ENCODE measurements around the gene SUSD3.

Gene SUSD3

DNA sequence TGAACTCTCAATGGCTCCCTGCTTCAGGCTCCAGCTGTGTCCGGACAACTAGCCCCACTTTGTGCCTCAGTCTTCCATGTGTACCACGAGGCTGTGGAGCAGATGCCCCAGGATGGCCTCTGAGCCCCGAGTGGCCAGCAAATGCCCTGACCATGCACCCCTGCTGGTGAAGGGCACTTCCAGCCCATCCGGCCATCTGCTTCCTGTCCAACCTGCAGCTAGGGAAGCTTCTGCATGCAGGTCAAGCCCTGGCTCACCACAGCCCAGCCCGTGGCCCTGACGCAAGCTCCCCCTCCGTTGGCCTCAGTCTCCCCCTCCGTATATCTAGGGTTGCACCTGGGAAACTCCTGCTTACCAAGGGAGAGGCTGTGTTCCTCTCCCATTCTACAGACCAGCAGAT lies 70.8 kb downstream of the SUSD3 start:
- TF ChIP-seq, protein P1, sequence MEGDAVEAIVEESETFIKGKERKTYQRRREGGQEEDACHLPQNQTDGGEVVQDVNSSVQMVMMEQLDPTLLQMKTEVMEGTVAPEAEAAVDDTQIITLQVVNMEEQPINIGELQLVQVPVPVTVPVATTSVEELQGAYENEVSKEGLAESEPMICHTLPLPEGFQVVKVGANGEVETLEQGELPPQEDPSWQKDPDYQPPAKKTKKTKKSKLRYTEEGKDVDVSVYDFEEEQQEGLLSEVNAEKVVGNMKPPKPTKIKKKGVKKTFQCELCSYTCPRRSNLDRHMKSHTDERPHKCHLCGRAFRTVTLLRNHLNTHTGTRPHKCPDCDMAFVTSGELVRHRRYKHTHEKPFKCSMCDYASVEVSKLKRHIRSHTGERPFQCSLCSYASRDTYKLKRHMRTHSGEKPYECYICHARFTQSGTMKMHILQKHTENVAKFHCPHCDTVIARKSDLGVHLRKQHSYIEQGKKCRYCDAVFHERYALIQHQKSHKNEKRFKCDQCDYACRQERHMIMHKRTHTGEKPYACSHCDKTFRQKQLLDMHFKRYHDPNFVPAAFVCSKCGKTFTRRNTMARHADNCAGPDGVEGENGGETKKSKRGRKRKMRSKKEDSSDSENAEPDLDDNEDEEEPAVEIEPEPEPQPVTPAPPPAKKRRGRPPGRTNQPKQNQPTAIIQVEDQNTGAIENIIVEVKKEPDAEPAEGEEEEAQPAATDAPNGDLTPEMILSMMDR (IDR thresholded peaks at IDR 0.05; ENCODE audit: low read depth, low read length), result no peak
- no peak overlapping the region for H3K4me3 ChIP-seq (ENCODE audit: low read depth, low read length)

DNA sequence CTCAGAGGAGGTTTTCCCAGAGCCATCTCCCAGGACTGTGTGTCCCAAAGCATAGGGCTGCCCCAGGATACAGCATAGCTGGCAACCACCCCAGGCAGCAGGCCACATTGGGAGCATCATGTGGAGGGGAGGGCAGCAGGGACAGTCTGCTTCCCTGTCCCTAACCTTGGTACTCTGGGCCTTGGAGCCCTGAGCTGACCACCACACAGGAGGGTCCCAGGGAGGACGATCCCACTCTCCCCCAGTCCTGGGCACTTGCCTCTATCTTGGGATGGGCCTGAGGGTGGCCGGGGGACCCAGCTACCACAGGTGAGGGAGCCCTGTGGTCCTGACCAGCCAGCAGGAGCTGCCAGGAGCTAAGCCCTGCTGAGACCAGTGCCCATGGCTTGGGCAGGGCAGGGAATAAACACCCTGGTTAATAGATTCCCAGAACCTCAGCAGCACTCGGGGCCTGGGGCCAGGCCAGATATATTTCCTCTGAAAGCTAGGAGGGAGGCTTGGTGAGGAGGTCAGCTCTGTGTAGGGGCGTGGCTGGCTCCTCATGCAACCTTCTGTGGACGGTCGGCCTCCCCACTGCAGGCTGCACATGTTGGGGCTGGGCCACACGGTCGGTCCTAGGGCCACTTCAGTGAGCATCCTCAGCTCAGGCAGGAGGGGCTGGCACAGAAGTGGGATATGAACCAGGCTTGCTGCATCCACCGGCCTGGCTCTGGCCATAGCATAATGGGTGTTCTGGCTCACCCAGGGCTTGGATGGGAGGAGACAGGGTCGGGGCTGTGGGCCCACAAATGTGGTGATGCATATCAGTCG lies 71.4 kb downstream of the SUSD3 start:
- TF ChIP-seq, protein P1 (IDR thresholded peaks at IDR 0.05; ENCODE audit: low read depth, low read length), result no peak
- no peak overlapping the region for H3K4me3 ChIP-seq (ENCODE audit: low read depth, low read length)

DNA sequence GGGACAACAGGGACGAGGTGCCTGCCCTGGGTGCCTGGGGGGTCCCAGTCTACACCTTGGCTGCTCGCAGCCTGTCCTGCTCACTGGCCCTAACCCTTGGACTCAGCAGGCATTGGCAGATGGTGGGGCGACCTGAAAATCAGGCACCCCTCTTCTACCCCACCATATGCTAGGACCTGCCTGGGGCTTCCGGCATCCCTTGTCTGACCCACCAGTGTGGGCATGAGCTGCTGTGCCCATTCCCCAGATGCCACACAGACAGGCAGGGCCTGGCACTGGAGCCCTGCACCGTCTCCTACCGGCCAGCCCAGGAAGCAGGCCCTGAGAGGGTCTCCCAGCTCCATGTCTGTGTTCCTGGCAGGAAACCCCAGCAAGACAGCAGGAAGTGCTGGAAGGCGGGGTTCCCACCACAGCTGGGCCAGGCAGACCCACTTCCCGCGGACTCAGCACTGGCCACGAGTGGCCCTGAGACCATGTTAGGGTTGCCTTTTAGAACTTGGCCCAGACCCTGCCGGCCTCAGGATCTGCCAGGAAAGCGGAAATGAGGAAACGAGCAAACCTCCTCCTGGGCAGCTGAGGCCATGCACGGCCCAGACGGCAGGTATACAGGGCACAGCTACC lies 72.5 kb downstream of the SUSD3 start:
- H3K4me3 ChIP-seq (ENCODE audit: low read depth, low read length), result no peak overlapping the region
- TF ChIP-seq, protein P1 (IDR thresholded peaks at IDR 0.05; ENCODE audit: low read depth, low read length), result no peak

DNA sequence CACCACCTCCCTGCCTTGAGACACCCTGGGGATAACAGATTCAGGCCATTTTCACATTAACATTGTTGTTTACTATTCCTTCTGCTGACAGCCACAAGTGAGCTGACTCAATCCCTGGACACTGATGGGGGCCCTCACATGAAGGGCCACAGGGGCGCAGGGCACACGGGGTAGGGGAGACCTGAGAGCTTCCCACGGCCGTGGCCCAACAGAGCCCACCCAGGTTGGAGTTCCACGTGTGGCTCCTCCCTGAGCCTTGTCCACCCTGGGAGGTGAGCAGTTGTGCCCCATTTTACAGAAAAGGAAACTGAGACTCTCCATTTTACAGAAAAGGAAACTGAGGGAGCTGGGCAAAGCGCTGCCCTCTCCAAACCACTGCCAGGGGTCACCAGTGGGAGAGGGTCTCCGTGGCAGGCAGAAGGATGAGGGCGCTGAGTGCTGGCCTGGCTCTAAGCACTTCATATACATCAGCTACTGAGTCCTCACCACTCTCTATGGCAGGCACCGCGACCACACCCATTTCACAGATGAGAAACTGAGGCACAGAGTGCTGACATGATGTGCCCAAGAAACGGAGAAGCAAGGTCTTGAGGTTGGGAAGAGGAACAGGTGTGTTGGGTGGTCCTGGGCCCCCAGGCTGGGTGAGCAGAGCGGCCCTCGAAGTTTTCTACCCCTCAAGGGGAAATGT lies 73.2 kb downstream of the SUSD3 start:
- TF ChIP-seq, protein P1 (IDR thresholded peaks at IDR 0.05; ENCODE audit: low read depth, low read length), result no peak
- peak overlapping the region; percentile 71; the same call in 1 of the 2 replicates for H3K4me3 ChIP-seq (ENCODE audit: low read depth, low read length)

DNA sequence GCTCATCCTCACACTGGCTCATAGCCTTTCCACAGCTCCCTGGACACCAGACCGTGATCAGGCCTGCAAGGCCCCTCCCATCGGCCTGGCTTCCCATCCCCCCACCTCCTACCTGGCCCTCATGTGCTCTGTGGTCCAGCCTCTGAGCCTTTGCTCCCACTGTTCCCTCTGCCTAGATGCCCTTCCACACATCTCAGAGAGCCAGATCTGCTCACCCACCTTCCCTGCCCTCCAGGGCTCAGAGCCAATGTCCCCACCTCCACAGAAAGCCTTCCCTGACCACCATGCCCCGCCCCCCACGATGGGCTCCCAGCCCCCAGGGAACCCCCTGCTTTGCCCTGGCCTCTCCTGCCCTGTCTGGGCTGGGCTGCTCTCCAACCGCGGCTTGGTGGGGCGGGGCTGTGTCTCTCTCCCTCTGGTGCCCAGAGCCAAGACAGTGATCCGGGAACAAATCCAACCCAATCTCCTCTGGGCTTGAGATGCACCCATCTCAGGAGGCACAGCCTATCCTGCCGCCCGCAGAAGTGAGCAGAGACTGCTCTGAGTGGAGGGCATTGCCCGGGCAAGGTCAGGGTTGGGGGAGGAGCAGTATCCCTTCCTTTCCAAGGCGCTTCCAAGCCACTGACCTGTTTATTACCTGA lies 73.9 kb downstream of the SUSD3 start:
- TF ChIP-seq, protein P1 (IDR thresholded peaks at IDR 0.05; ENCODE audit: low read depth, low read length), result no peak
- peak overlapping the region; percentile 71 for H3K4me3 ChIP-seq (ENCODE audit: low read depth, low read length)

DNA sequence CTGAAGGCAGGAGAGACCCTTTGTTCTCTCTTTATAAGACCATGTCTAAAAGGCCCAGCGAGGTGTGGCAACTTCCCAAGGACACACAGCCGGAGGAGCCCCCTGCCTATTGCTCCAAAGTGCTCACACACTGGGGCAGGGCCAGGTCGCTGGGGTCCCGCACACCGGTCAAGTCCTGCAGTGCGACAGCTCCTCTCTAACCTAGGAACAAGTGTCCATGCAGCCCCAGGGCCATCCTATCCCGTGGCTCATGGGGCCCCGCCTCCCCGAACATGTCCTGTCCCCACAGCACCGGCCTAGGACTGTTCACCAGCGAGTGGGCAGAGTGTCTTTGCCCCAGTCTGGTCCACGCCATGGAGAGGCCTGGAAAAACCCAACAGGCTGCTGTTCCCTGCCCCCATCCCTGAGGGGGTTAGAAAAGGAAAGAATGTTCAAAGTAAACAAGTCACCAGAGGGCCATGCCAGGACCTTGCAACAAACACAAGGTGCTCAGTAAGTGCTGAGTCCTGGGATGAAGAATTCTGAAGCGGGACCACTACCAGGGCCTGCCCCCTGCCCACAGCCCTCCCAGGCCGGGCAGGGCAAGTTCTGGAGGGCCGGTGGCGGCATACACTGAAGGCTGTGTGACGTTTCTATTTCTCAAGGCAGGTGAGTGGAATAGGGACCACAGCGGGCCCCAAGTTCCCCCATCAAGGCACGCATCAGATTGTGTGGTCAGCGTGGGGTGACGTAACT lies 74.6 kb downstream of the SUSD3 start:
- H3K4me3 ChIP-seq (ENCODE audit: low read depth, low read length), result peak overlapping the region; percentile 71

More for the DNA sequence above, 74.6 kb downstream of the SUSD3 start:
- TF ChIP-seq, protein P1 (IDR thresholded peaks at IDR 0.05; ENCODE audit: low read depth, low read length), result no peak
